ENCODE results near the gene DSTYK. TPM values are rescaled to one million over a fixed set of nuclear protein-coding genes. Genes with fewer than 3 reads are reported as not detected.

The DSTYK gene
- total and polyA plus RNA-seq, 2 experiments from 2014 or later = 6.1 to 10.7 TPM

DNA sequence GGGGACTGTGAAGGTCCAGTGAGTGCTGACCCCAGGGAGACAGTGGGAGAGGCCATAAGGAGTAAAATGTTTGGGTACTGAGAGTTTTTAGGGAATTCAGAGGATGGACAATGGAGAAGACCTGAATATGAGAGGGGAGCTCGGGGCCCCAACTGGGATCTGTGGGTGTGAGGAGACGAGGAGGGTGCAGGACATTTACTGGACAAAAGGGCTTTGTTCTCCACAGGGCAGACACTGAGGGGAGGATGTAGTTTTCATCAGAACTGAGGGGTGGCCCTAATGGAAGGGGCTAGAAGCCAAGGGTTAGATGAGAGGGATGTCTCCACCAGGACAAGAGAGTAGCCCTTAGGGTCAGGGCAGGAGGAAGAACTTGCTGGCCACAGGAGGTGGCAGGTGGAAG is 46.2 kb upstream of the DSTYK start (continued):
- TF ChIP-seq, protein P1, sequence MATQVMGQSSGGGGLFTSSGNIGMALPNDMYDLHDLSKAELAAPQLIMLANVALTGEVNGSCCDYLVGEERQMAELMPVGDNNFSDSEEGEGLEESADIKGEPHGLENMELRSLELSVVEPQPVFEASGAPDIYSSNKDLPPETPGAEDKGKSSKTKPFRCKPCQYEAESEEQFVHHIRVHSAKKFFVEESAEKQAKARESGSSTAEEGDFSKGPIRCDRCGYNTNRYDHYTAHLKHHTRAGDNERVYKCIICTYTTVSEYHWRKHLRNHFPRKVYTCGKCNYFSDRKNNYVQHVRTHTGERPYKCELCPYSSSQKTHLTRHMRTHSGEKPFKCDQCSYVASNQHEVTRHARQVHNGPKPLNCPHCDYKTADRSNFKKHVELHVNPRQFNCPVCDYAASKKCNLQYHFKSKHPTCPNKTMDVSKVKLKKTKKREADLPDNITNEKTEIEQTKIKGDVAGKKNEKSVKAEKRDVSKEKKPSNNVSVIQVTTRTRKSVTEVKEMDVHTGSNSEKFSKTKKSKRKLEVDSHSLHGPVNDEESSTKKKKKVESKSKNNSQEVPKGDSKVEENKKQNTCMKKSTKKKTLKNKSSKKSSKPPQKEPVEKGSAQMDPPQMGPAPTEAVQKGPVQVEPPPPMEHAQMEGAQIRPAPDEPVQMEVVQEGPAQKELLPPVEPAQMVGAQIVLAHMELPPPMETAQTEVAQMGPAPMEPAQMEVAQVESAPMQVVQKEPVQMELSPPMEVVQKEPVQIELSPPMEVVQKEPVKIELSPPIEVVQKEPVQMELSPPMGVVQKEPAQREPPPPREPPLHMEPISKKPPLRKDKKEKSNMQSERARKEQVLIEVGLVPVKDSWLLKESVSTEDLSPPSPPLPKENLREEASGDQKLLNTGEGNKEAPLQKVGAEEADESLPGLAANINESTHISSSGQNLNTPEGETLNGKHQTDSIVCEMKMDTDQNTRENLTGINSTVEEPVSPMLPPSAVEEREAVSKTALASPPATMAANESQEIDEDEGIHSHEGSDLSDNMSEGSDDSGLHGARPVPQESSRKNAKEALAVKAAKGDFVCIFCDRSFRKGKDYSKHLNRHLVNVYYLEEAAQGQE (IDR thresholded peaks at IDR 0.05; ENCODE audit: unreplicated experiment) = no peak
- no peak for TF ChIP-seq CREB1 (CRISPR knock-in tag; IDR thresholded peaks at IDR 0.05; ENCODE audit: low read depth)
- TF ChIP-seq, protein P2, sequence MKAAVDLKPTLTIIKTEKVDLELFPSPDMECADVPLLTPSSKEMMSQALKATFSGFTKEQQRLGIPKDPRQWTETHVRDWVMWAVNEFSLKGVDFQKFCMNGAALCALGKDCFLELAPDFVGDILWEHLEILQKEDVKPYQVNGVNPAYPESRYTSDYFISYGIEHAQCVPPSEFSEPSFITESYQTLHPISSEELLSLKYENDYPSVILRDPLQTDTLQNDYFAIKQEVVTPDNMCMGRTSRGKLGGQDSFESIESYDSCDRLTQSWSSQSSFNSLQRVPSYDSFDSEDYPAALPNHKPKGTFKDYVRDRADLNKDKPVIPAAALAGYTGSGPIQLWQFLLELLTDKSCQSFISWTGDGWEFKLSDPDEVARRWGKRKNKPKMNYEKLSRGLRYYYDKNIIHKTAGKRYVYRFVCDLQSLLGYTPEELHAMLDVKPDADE (IDR thresholded peaks at IDR 0.05) = no peak
- no peak for TF ChIP-seq NANOG (IDR thresholded peaks at IDR 0.05; ENCODE audit: borderline replicate concordance)
- no peak for TF ChIP-seq ZNF114 (CRISPR knock-in tag; IDR thresholded peaks at IDR 0.05)
- TF ChIP-seq STAT1 (IDR thresholded peaks at IDR 0.05; ENCODE audit: unreplicated experiment) = no peak
- no peak for TF ChIP-seq JUNB (IDR thresholded peaks at IDR 0.05; ENCODE audit: unreplicated experiment)
- TF ChIP-seq EZH2 (IDR thresholded peaks at IDR 0.05; ENCODE audit: low read depth, unreplicated experiment) = no peak
- TF ChIP-seq, protein P3, sequence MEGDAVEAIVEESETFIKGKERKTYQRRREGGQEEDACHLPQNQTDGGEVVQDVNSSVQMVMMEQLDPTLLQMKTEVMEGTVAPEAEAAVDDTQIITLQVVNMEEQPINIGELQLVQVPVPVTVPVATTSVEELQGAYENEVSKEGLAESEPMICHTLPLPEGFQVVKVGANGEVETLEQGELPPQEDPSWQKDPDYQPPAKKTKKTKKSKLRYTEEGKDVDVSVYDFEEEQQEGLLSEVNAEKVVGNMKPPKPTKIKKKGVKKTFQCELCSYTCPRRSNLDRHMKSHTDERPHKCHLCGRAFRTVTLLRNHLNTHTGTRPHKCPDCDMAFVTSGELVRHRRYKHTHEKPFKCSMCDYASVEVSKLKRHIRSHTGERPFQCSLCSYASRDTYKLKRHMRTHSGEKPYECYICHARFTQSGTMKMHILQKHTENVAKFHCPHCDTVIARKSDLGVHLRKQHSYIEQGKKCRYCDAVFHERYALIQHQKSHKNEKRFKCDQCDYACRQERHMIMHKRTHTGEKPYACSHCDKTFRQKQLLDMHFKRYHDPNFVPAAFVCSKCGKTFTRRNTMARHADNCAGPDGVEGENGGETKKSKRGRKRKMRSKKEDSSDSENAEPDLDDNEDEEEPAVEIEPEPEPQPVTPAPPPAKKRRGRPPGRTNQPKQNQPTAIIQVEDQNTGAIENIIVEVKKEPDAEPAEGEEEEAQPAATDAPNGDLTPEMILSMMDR (conservative IDR thresholded peaks at IDR 0.05; ENCODE audit: low read depth in 2 of 2) = no peak

DNA sequence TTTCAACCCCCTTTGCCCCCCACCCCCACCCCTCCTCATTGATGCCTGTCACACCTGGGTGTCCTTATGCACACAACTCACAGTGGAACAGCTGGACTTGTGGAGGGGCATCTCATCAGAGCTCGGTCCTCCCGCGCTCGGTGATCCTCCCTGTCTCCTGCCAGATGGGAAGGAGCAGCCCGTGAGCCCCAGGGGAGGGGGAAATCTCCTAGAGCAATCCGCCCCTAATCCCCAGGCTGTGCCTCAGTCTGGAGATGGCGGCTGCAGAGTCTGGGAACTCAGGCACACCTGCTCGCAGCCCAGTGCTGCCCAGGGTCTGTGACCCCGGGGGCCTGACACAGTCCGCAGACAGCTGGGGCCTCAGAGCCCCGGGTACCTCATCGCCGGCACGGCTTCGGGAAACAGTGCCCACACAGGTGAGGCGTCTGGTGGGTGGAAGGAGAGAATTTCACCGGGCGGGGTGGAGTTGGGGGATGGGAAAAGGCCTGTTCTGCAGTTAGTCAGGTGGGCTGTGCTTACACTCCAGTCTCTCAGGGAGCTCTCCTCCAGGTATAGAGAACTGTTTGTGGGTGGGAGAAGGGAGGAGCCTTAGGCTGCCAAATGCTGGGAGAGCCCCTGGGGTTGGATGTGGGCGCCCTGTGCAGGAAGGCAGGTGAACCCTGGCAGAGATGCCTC is 45.6 kb upstream of the DSTYK start:
- no peaks in the 10 kb centered on the region for H3F3A ChIP-seq (replicated peaks; ENCODE audit: low read depth)
- peaks cover 8% of the 10 kb centered on the region for H3K27me3 Mint-ChIP-seq (ENCODE audit: insufficient read depth, low read depth, poor library complexity)
- DNase-seq (ENCODE audit: low spot score) = no peak
- H3K4me3 ChIP-seq = no peak overlapping the region
- no peaks in the 10 kb centered on the region for H3K36me3 Mint-ChIP-seq (ENCODE audit: low read depth)
- H3K36me3 ChIP-seq (ENCODE audit: insufficient read depth) = no peaks in the 10 kb centered on the region
- H3K27ac Mint-ChIP-seq = peak overlapping the region; percentile 72
- H3K79me2 ChIP-seq (replicated peaks; ENCODE audit: insufficient read depth) = no peaks in the 10 kb centered on the region
- H3K27ac ChIP-seq (ENCODE audit: low read depth) = no peak overlapping the region
- TF ChIP-seq NANOG (IDR thresholded peaks at IDR 0.05; ENCODE audit: borderline replicate concordance) (no peak), JUNB (IDR thresholded peaks at IDR 0.05; ENCODE audit: unreplicated experiment) (no peak), CREB1 (CRISPR knock-in tag; IDR thresholded peaks at IDR 0.05; ENCODE audit: low read depth) (no peak), STAT1 (IDR thresholded peaks at IDR 0.05; ENCODE audit: unreplicated experiment) (no peak)
- no peak overlapping the region for H2AFZ ChIP-seq
- H3K4me3 Mint-ChIP-seq = no peak overlapping the region
- H3K4me2 ChIP-seq = no peak overlapping the region
- ATAC-seq = no peak
- peaks cover 28% of the 10 kb centered on the region for H3K4me1 Mint-ChIP-seq
- no peaks in the 10 kb centered on the region for H3K27me3 ChIP-seq (ENCODE audit: insufficient read depth)
- no peaks in the 10 kb centered on the region for H3K9me3 Mint-ChIP-seq
- no peaks in the 10 kb centered on the region for H3K9me2 ChIP-seq (ENCODE audit: insufficient read depth)
- H3K4me1 ChIP-seq (ENCODE audit: insufficient read depth) = peaks cover 6% of the 10 kb centered on the region
- no peaks in the 10 kb centered on the region for H4K20me1 ChIP-seq (replicated peaks; ENCODE audit: insufficient read depth)

Data from GM23338 (cell line).